Esophagus (tissue), 2 donors: ENCODE results near the gene SERPINA3. TPM values are rescaled to one million over a fixed set of nuclear protein-coding genes. Genes with fewer than 3 reads are reported as not detected.

ENCODE experiments used
- H3K27ac ChIP-seq, 2 donors: one replicate each; pipeline ENCODE4 v1.5.1; 2013; ENCODE audit warnings: low read depth in 2 of 2, mild to moderate bottlenecking in 2 of 2, inconsistent platforms in 1 of 2, low read length in 1 of 2, moderate library complexity in 1 of 2
- H3K27me3 ChIP-seq, 2 donors: one replicate each; pipeline ENCODE4 v1.6.1; 2013; ENCODE audit warnings: low read length in 2 of 2, control low read depth in 1 of 2, mild to moderate bottlenecking in 1 of 2; ENCODE audit not compliant: insufficient read depth in 2 of 2, control insufficient read depth in 1 of 2
- H3K36me3 ChIP-seq, 2 donors: one replicate each; pipeline ENCODE4 v1.6.1; 2013; ENCODE audit warnings: low read length in 1 of 2; ENCODE audit not compliant: control insufficient read depth in 2 of 2, insufficient read depth in 2 of 2
- H3K4me1 ChIP-seq, 2 donors: one replicate each; pipeline ENCODE4 v1.6.1; 2013; ENCODE audit warnings: low read length in 1 of 2; ENCODE audit not compliant: control insufficient read depth in 2 of 2, insufficient read depth in 2 of 2
- H3K4me3 ChIP-seq, 2 donors: one replicate each; pipeline ENCODE4 v1.5.1; 2013; ENCODE audit warnings: low read length in 2 of 2, mild to moderate bottlenecking in 2 of 2, low read depth in 1 of 2, moderate library complexity in 1 of 2
- H3K9me3 ChIP-seq, 2 donors: one replicate each; pipeline ENCODE4 v1.6.1; 2013; ENCODE audit warnings: mild to moderate bottlenecking in 2 of 2, low read depth in 1 of 2, low read length in 1 of 2, moderate library complexity in 1 of 2; ENCODE audit not compliant: control insufficient read depth in 2 of 2, insufficient read depth in 1 of 2
- WGBS, 2 donors: extraction: QIAGEN DNeasy Blood & Tissue Kit; methylation state at CpG; one replicate each; pipeline ENCODE4 v1.1.7; 2013; 5-methylcytosine and 5-hydroxymethylcytosine counted together
- polyA plus RNA-seq, 2 donors: library from polyadenylated mRNA; stranded (reverse); fragments of 200-250 nt; gene quantifications; one replicate each; pipeline ENCODE4 v1.2.3, GENCODE V29; 2013
- donor health status: healthy with polysubstance abuse.
- donor health status: Bipolar disorder and iron deficiency.

Gene SERPINA3
- polyA plus RNA-seq = 10 to 100 TPM in 1 of 2 donors, 1 to 10 TPM in 1; 8.9 to 30.5 TPM

GRCh38 chr14:94612174-94612573 lies at the start of gene SERPINA3:
SERPINA3 (plus strand) TSS chr14:94612391; CDS start chr14:94614442, 2,051 bp downstream.
- peaks cover 2% of the 10 kb centered on the region in 2 donors for H3K4me1 ChIP-seq
- no peaks in the 10 kb centered on the region for H3K36me3 ChIP-seq
- H3K4me3 ChIP-seq = no peak within 1 kb of the TSS
- no peak within 1 kb of the TSS for H3K27ac ChIP-seq
- H3K9me3 ChIP-seq = peaks cover 0 to 4% of the 10 kb centered on the region in 2 donors
- WGBS, 2 donors = 43 to 47% methylated on average over 4 of the region's 4 CpGs
- H3K27me3 ChIP-seq = no peaks in the 10 kb centered on the region

GRCh38 chr14:94562941-94563883 lies 49.0 kb upstream of the SERPINA3 start:
- H3K27ac ChIP-seq = no peak overlapping the region
- H3K36me3 ChIP-seq = no peaks in the 10 kb centered on the region
- H3K4me1 ChIP-seq = no peaks in the 10 kb centered on the region
- WGBS, 2 donors = 85 to 89% methylated on average over 16 of the region's 16 CpGs
- H3K9me3 ChIP-seq = peaks cover 0 to 2% of the 10 kb centered on the region in 2 donors
- no peaks in the 10 kb centered on the region for H3K27me3 ChIP-seq
- no peak overlapping the region for H3K4me3 ChIP-seq

GRCh38 chr14:94564381-94564780 lies 47.8 kb upstream of the SERPINA3 start:
- no peaks in the 10 kb centered on the region for H3K4me1 ChIP-seq
- no peak overlapping the region for H3K4me3 ChIP-seq
- no peak overlapping the region for H3K27ac ChIP-seq
- H3K27me3 ChIP-seq = no peaks in the 10 kb centered on the region
- H3K9me3 ChIP-seq = peaks cover 0 to 2% of the 10 kb centered on the region in 2 donors
- no peaks in the 10 kb centered on the region for H3K36me3 ChIP-seq

GRCh38 chr14:94568186-94568585 lies 44.0 kb upstream of the SERPINA3 start:
- Histone ChIP-seq H3K27ac (no peak overlapping the region), H3K4me3 (no peak overlapping the region), H3K27me3 (no peaks in the 10 kb centered on the region), H3K36me3 (no peaks in the 10 kb centered on the region), H3K9me3 (peaks cover 0 to 2% of the 10 kb centered on the region in 2 donors), H3K4me1 (peaks cover 2 to 3% of the 10 kb centered on the region in 2 donors)
- 88 to 91% methylated on average over 9 of the region's 9 CpGs for WGBS, 2 donors

GRCh38 chr14:94569381-94570001 lies 42.7 kb upstream of the SERPINA3 start:
- peaks cover 0 to 2% of the 10 kb centered on the region in 2 donors for H3K9me3 ChIP-seq

GRCh38 chr14:94570002-94570400 lies 42.2 kb upstream of the SERPINA3 start:
- Histone ChIP-seq H3K4me1 (peaks cover 2 to 3% of the 10 kb centered on the region in 2 donors), H3K36me3 (no peaks in the 10 kb centered on the region), H3K27me3 (no peaks in the 10 kb centered on the region), H3K4me3 (no peak overlapping the region), H3K9me3 (peaks cover 0 to under 1% of the 10 kb centered on the region in 2 donors), H3K27ac (no peak overlapping the region)
- 87 to 90% methylated on average over 6 of the region's 6 CpGs for WGBS, 2 donors

More at GRCh38 chr14:94569381-94570001, 42.7 kb upstream of the SERPINA3 start:
- no peak overlapping the region for H3K4me3 ChIP-seq
- H3K27me3 ChIP-seq = no peaks in the 10 kb centered on the region
- H3K27ac ChIP-seq = no peak overlapping the region
- H3K36me3 ChIP-seq = no peaks in the 10 kb centered on the region
- peaks cover 2 to 3% of the 10 kb centered on the region in 2 donors for H3K4me1 ChIP-seq
- WGBS, 2 donors = 83 to 88% methylated on average over 18 to 20 of the region's 20 CpGs

- 87 to 88% methylated on average over 9 of the region's 9 CpGs for WGBS, 2 donors
- H3K9me3 ChIP-seq = no peaks in the 10 kb centered on the region
- H3K4me1 ChIP-seq = peaks cover 2 to 3% of the 10 kb centered on the region in 2 donors
- no peak overlapping the region for H3K27ac ChIP-seq
- H3K4me3 ChIP-seq = no peak overlapping the region
- no peaks in the 10 kb centered on the region for H3K27me3 ChIP-seq
- H3K36me3 ChIP-seq = no peaks in the 10 kb centered on the region
These were observed 41.8 kb upstream of the SERPINA3 start for GRCh38 chr14:94570440-94570839.

- Histone ChIP-seq H3K4me1 (peaks cover 2 to 3% of the 10 kb centered on the region in 2 donors), H3K27ac (no peak overlapping the region), H3K4me3 (no peak overlapping the region), H3K27me3 (no peaks in the 10 kb centered on the region), H3K36me3 (no peaks in the 10 kb centered on the region), H3K9me3 (no peaks in the 10 kb centered on the region)
- WGBS, 2 donors = 58 to 60% methylated on average over 7 of the region's 7 CpGs
These were observed 40.8 kb upstream of the SERPINA3 start for GRCh38 chr14:94571395-94571794.

- Histone ChIP-seq H3K9me3 (no peaks in the 10 kb centered on the region), H3K4me1 (peaks cover 2 to 3% of the 10 kb centered on the region in 2 donors), H3K27me3 (no peaks in the 10 kb centered on the region), H3K4me3 (no peak overlapping the region), H3K36me3 (no peaks in the 10 kb centered on the region), H3K27ac (no peak overlapping the region)
- WGBS, 2 donors = 73 to 75% methylated on average over 6 of the region's 6 CpGs
These were observed 40.2 kb upstream of the SERPINA3 start for GRCh38 chr14:94571950-94572349.
